GM21529 (cell line): ENCODE data around the gene ZEB1.
"Not testable (repeated sequence)": the region's sequence is repeated elsewhere in the genome, so short reads cannot be mapped to it uniquely, and the experiment has no call there.

ENCODE experiments used
- ATAC-seq: cut with Tn5 transposase; IDR thresholded peaks from one replicate; pipeline ENCODE4 v1.9.1; 2021; ENCODE audit not compliant: unreplicated experiment

ZEB1 gene

GRCh38 chr10:31479752-31480151, 160.7 kb downstream of the ZEB1 start:
- no peak for ATAC-seq

GRCh38 chr10:31483546-31483945, 164.5 kb downstream of the ZEB1 start:
- ATAC-seq, result no peak

GRCh38 chr10:31484431-31485135, 165.6 kb downstream of the ZEB1 start:
- ATAC-seq, result no peak

- peak; percentile 51 for ATAC-seq
Measured at GRCh38 chr10:31490858-31491504, 172.0 kb downstream of the ZEB1 start.

- no peak for ATAC-seq
Measured at GRCh38 chr10:31507427-31507826, 188.4 kb downstream of the ZEB1 start.

- ATAC-seq, result no peak
Measured at GRCh38 chr10:31508234-31508633, 189.2 kb downstream of the ZEB1 start.

GRCh38 chr10:31508882-31509281, 189.9 kb downstream of the ZEB1 start:
- ATAC-seq, result no peak

- no peak for ATAC-seq
Measured at GRCh38 chr10:31509989-31510388, 191.0 kb downstream of the ZEB1 start.

GRCh38 chr10:31515116-31515515, 196.1 kb downstream of the ZEB1 start:
- ATAC-seq, result no peak

- ATAC-seq, result no peak
Measured at GRCh38 chr10:31515819-31516402, 196.9 kb downstream of the ZEB1 start.

- ATAC-seq, result no peak
Measured at GRCh38 chr10:31520986-31521831, 202.2 kb downstream of the ZEB1 start.

GRCh38 chr10:31522820-31523219, 203.8 kb downstream of the ZEB1 start:
- ATAC-seq, result no peak

GRCh38 chr10:31524460-31524859, 205.4 kb downstream of the ZEB1 start:
- no peak for ATAC-seq

- no peak for ATAC-seq
Measured at GRCh38 chr10:31526178-31526577, 207.2 kb downstream of the ZEB1 start.

GRCh38 chr10:31526681-31527080, 207.7 kb downstream of the ZEB1 start:
- no peak for ATAC-seq

GRCh38 chr10:31528831-31529230, 209.8 kb downstream of the ZEB1 start:
- no peak for ATAC-seq

- ATAC-seq, result no peak
Measured at GRCh38 chr10:31536302-31536701, 217.3 kb downstream of the ZEB1 start.

- no peak for ATAC-seq
Measured at GRCh38 chr10:31549896-31550295, 230.9 kb downstream of the ZEB1 start.

- no peak for ATAC-seq
Measured at GRCh38 chr10:31554556-31554955, 235.5 kb downstream of the ZEB1 start.

GRCh38 chr10:31557854-31558253, 238.8 kb downstream of the ZEB1 start:
- ATAC-seq, result no peak

- ATAC-seq, result not testable (repeated sequence)
Measured at GRCh38 chr10:31568252-31568861, 249.3 kb downstream of the ZEB1 start.
